H1 (cell line): ENCODE results near the gene EPG5. TPM values are rescaled to one million over a fixed set of nuclear protein-coding genes. Genes with fewer than 3 reads are reported as not detected.

ENCODE experiments used
- ATF2 ChIP-seq: IDR thresholded peaks from 2 replicates; pipeline ENCODE4 v1.6.1; 2012; ENCODE audit warnings: low read length, inconsistent platforms
- CHD1 ChIP-seq: IDR thresholded peaks from 2 replicates; pipeline ENCODE4 v1.6.1; 2012; ENCODE audit warnings: low read depth, low read length, improper control_type of control experiment
- EP300 ChIP-seq, 2 experiments: IDR thresholded peaks; 1 replicate in 1 of 2; 2 replicates in 1 of 2; pipeline ENCODE4 v1.6.1; 2011 to 2012; ENCODE audit warnings: low read depth in 2 of 2, low read length in 2 of 2, mild to moderate bottlenecking in 2 of 2, borderline replicate concordance in 1 of 2, inconsistent platforms in 1 of 2, moderate library complexity in 1 of 2
- JUND ChIP-seq: IDR thresholded peaks from 2 replicates; pipeline ENCODE4 v1.6.1; 2011; ENCODE audit warnings: mild to moderate bottlenecking, improper control_type of control experiment, low read length
- KDM5A ChIP-seq: fragments of 200-600 bp; IDR thresholded peaks from 2 replicates; pipeline ENCODE4 v1.7.1; 2012; ENCODE audit warnings: mild to moderate bottlenecking, low read length, inconsistent platforms, mixed read lengths
- MAX ChIP-seq: IDR thresholded peaks from 2 replicates; pipeline ENCODE4 v1.6.1; 2012; ENCODE audit warnings: inconsistent platforms
- NRF1 ChIP-seq: IDR thresholded peaks from 2 replicates; pipeline ENCODE4 v1.6.1; 2011; ENCODE audit warnings: mild to moderate bottlenecking, low read depth, low read length, improper control_type of control experiment
- SIRT6 ChIP-seq: IDR thresholded peaks from one replicate; pipeline ENCODE4 v1.7.1; 2012; ENCODE audit warnings: low read length, inconsistent platforms
- SRF ChIP-seq: IDR thresholded peaks from 2 replicates; pipeline ENCODE4 v1.6.1; 2011; ENCODE audit warnings: mild to moderate bottlenecking, low read depth, low read length, moderate library complexity
- TEAD4 ChIP-seq: IDR thresholded peaks from 2 replicates; pipeline ENCODE4 v1.6.1; 2012; ENCODE audit warnings: low read depth, low read length, inconsistent platforms, mixed read lengths
- polyA plus RNA-seq, 7 experiments: library from polyadenylated mRNA; depleted of rRNA in 3 of 7; stranded (reverse) in 5 of 7; unstranded in 2 of 7; fragments of >200 nt in 5 of 7; fragments of 200-250 nt in 2 of 7; gene quantifications; 1 replicate in 5 of 7; 2 replicates in 1 of 7; 4 replicates in 1 of 7; pipeline versions ENCODE4 v1.2.1 to v1.2.3, GENCODE V29; 2011 to 2013; ENCODE audit warnings: missing spikeins in 2 of 7, mixed read lengths in 2 of 7
- total RNA-seq: library from RNA; stranded (reverse); fragmentation: NEBNext Ultra II Directional; extraction: Animal tissue kit (Norgen Biotek cat#: 25700); gene quantifications from 2 replicates; pipeline ENCODE4 v1.2.1, GENCODE V29; 2021

EPG5 gene
- total and polyA plus RNA-seq, 2 of the 8 experiments (the other 6 are each of a cell fraction or from before 2014, with no cell fraction given) = 14.1 to 18.3 TPM

- TF ChIP-seq CHD1 = no peak
- no peak for TF ChIP-seq SRF
- no peak for TF ChIP-seq JUND
- no peak for TF ChIP-seq SIRT6
- TF ChIP-seq KDM5A = no peak
- no peak for TF ChIP-seq EP300 (IDR thresholded peaks at IDR 0.05; ENCODE audit: borderline replicate concordance in 1 of 2, low read depth in 2 of 2, low read length in 2 of 2)
- TF ChIP-seq NRF1 = no peak
- no peak for TF ChIP-seq MAX
- TF ChIP-seq ATF2 = no peak
- no peak for TF ChIP-seq TEAD4
Measured at GRCh38 chr18:45825258-45826044, 141.7 kb downstream of the EPG5 start, which contains the start of gene SIGLEC15 (continued).
